HG03432 (cell line): ENCODE measurements around the gene TAS2R60.
"Not testable (repeated sequence)": the region's sequence is repeated elsewhere in the genome, so short reads cannot be mapped to it uniquely, and the experiment has no call there.

Experiments
- ATAC-seq: cut with Tn5 transposase; IDR thresholded peaks from one replicate; pipeline ENCODE4 v1.9.1; 2021; ENCODE audit warnings: mild to moderate bottlenecking, moderate library complexity; ENCODE audit not compliant: unreplicated experiment

The TAS2R60 gene

GRCh38 chr7:143467724-143468123 is 24.5 kb downstream of the TAS2R60 start:
- ATAC-seq: no peak

GRCh38 chr7:143472071-143472689 is 28.9 kb downstream of the TAS2R60 start:
- ATAC-seq: not testable (repeated sequence)

- ATAC-seq: no peak
Measured at GRCh38 chr7:143477501-143478150, 34.4 kb downstream of the TAS2R60 start, which contains the start of gene TAS2R41. Gene TAS2R41 (plus strand): TSS chr7:143477873. CDS start chr7:143477873, 0 bp downstream.

- no peak for ATAC-seq
Measured at GRCh38 chr7:143479055-143479766, 36.0 kb downstream of the TAS2R60 start.

GRCh38 chr7:143480501-143480900 is 37.2 kb downstream of the TAS2R60 start:
- no peak for ATAC-seq

GRCh38 chr7:143484119-143484518 is 40.9 kb downstream of the TAS2R60 start:
- ATAC-seq: no peak

GRCh38 chr7:143485094-143485493 is 41.8 kb downstream of the TAS2R60 start:
- no peak for ATAC-seq

GRCh38 chr7:143485500-143485899 is 42.2 kb downstream of the TAS2R60 start:
- ATAC-seq: no peak

- not testable (repeated sequence) for ATAC-seq
Measured at GRCh38 chr7:143486266-143486665, 43.0 kb downstream of the TAS2R60 start.

GRCh38 chr7:143487061-143487460 is 43.8 kb downstream of the TAS2R60 start:
- ATAC-seq: no peak

- no peak for ATAC-seq
Measured at GRCh38 chr7:143487566-143487965, 44.3 kb downstream of the TAS2R60 start.

- ATAC-seq: no peak
Measured at GRCh38 chr7:143490717-143491306, 47.6 kb downstream of the TAS2R60 start.

GRCh38 chr7:143492043-143492471 is 48.8 kb downstream of the TAS2R60 start:
- ATAC-seq: no peak

GRCh38 chr7:143492799-143493739 is 49.8 kb downstream of the TAS2R60 start:
- no peak for ATAC-seq

GRCh38 chr7:143493751-143494150 is 50.5 kb downstream of the TAS2R60 start:
- no peak for ATAC-seq
